ENCODE measurements around the gene NRDC. TPM values are rescaled to one million over a fixed set of nuclear protein-coding genes. Genes with fewer than 3 reads are reported as not detected.

The NRDC gene
- total and polyA plus RNA-seq, 2 experiments from 2014 or later, result 129 to 217 TPM

- DNase-seq (ENCODE audit: low spot score) (no peak), ATAC-seq (no peak)
- peaks cover 3% of the 10 kb centered on the region; the same call in 2 of the 3 replicates for H3K36me3 Mint-ChIP-seq (ENCODE audit: low read depth)
- H3F3A ChIP-seq (replicated peaks; ENCODE audit: low read depth), result no peaks in the 10 kb centered on the region
- H3K4me1 ChIP-seq (ENCODE audit: insufficient read depth), result peaks cover 23% of the 10 kb centered on the region
- no peak overlapping the region for H3K4me3 Mint-ChIP-seq
- H2AFZ ChIP-seq, result no peak overlapping the region
- peaks cover 31% of the 10 kb centered on the region for H4K20me1 ChIP-seq (replicated peaks; ENCODE audit: insufficient read depth)
- peak overlapping the region; percentile 73; the same call in 1 of the 2 replicates for H3K27ac Mint-ChIP-seq
- H3K36me3 ChIP-seq (ENCODE audit: insufficient read depth), result no peaks in the 10 kb centered on the region
- no peaks in the 10 kb centered on the region for H3K9me2 ChIP-seq (ENCODE audit: insufficient read depth)
- H3K9me3 Mint-ChIP-seq, result no peaks in the 10 kb centered on the region
- H3K4me1 Mint-ChIP-seq, result peaks cover 23% of the 10 kb centered on the region
- no peaks in the 10 kb centered on the region for H3K27me3 ChIP-seq (ENCODE audit: insufficient read depth)
- H3K4me3 ChIP-seq, result no peak overlapping the region
- no peak for TF ChIP-seq POLR2AphosphoS5 (IDR thresholded peaks at IDR 0.05; ENCODE audit: low read depth)
- no peak for TF ChIP-seq ETS1 (IDR thresholded peaks at IDR 0.05)
- TF ChIP-seq STAT1 (IDR thresholded peaks at IDR 0.05; ENCODE audit: unreplicated experiment), result no peak
- TF ChIP-seq REST (IDR thresholded peaks at IDR 0.05; ENCODE audit: unreplicated experiment), result no peak
- no peak for TF ChIP-seq ZNF114 (CRISPR knock-in tag; IDR thresholded peaks at IDR 0.05)
- TF ChIP-seq NANOG (IDR thresholded peaks at IDR 0.05; ENCODE audit: borderline replicate concordance), result no peak
- no peak for TF ChIP-seq EZH2phosphoT487 (IDR thresholded peaks at IDR 0.05; ENCODE audit: unreplicated experiment)
- no peak for TF ChIP-seq ZNF331 (CRISPR knock-in tag; IDR thresholded peaks at IDR 0.05; ENCODE audit: low read depth)
- H3K79me2 ChIP-seq (replicated peaks; ENCODE audit: insufficient read depth), result peaks cover 100% of the 10 kb centered on the region
- H3K4me2 ChIP-seq, result no peak overlapping the region
- no peaks in the 10 kb centered on the region for H3K27me3 Mint-ChIP-seq (ENCODE audit: insufficient read depth, low read depth, poor library complexity)
- H3K27ac ChIP-seq (ENCODE audit: low read depth), result peak overlapping the region; percentile 71; the same call in 1 of the 2 replicates
These were observed 7.1 kb downstream of the NRDC start for GRCh38 chr1:51871351-51871975.

GRCh38 chr1:51870603-51871350, 7.8 kb downstream of the NRDC start:
- no peak overlapping the region for H3K4me3 Mint-ChIP-seq
- peak overlapping the region; percentile 73 for H3K27ac Mint-ChIP-seq
- H3K36me3 ChIP-seq (ENCODE audit: insufficient read depth), result no peaks in the 10 kb centered on the region
- ATAC-seq, result no peak
- H3K27me3 Mint-ChIP-seq (ENCODE audit: insufficient read depth, low read depth, poor library complexity), result no peaks in the 10 kb centered on the region
- H4K20me1 ChIP-seq (replicated peaks; ENCODE audit: insufficient read depth), result peaks cover 36% of the 10 kb centered on the region
- peaks cover 16% of the 10 kb centered on the region for H3K4me1 ChIP-seq (ENCODE audit: insufficient read depth)
- no peak overlapping the region for H3K4me2 ChIP-seq
- H3K4me1 Mint-ChIP-seq, result peaks cover 22% of the 10 kb centered on the region
- H3K79me2 ChIP-seq (replicated peaks; ENCODE audit: insufficient read depth), result peaks cover 100% of the 10 kb centered on the region
- no peak overlapping the region; the same call in 1 of the 2 replicates for H3K27ac ChIP-seq (ENCODE audit: low read depth)
- H3K27me3 ChIP-seq (ENCODE audit: insufficient read depth), result no peaks in the 10 kb centered on the region
- no peaks in the 10 kb centered on the region for H3K9me2 ChIP-seq (ENCODE audit: insufficient read depth)
- no peak overlapping the region for H3K4me3 ChIP-seq
- no peaks in the 10 kb centered on the region for H3K9me3 Mint-ChIP-seq
- no peaks in the 10 kb centered on the region for H3F3A ChIP-seq (replicated peaks; ENCODE audit: low read depth)
- H3K36me3 Mint-ChIP-seq (ENCODE audit: low read depth), result peaks cover 3% of the 10 kb centered on the region; the same call in 2 of the 3 replicates
- H2AFZ ChIP-seq, result no peak overlapping the region
- DNase-seq (ENCODE audit: low spot score), result no peak
- TF ChIP-seq ZNF114 (CRISPR knock-in tag; IDR thresholded peaks at IDR 0.05) (no peak), CTCF (conservative IDR thresholded peaks at IDR 0.05; ENCODE audit: low read depth in 2 of 2) (no peak), EZH2phosphoT487 (IDR thresholded peaks at IDR 0.05; ENCODE audit: unreplicated experiment) (no peak), POLR2AphosphoS5 (IDR thresholded peaks at IDR 0.05; ENCODE audit: low read depth) (no peak), EZH2 (IDR thresholded peaks at IDR 0.05; ENCODE audit: low read depth, unreplicated experiment) (no peak), STAT1 (IDR thresholded peaks at IDR 0.05; ENCODE audit: unreplicated experiment) (no peak), CREB1 (CRISPR knock-in tag; IDR thresholded peaks at IDR 0.05; ENCODE audit: low read depth) (no peak), REST (IDR thresholded peaks at IDR 0.05; ENCODE audit: unreplicated experiment) (no peak), JUNB (IDR thresholded peaks at IDR 0.05; ENCODE audit: unreplicated experiment) (no peak)

Measured in GM23338 (cell line).